Measurements from ENCODE around the gene NPHS1.
"Not testable (repeated sequence)": the region's sequence is repeated elsewhere in the genome, so short reads cannot be mapped to it uniquely, and the experiment has no call there.

The NPHS1 gene

DNA sequence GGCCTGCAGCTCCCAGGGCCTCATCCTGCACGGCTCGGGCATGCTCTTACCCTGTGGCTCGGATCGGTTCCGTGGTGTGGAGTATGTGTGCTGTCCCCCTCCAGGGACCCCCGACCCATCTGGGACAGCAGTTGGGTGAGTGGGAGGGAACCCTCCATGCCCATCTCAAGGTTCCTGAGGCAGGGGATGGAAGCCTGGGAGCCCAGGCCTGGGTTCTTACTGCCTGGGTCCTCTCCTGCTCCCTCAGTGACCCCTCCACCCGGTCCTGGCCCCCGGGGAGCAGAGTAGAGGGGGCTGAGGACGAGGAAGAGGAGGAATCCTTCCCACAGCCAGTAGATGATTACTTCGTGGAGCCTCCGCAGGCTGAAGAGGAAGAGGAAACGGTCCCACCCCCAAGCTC lies 19.3 kb upstream of the NPHS1 start:
- Histone ChIP-seq H3K9me3 (ENCODE audit: severe bottlenecking) (no peaks in the 10 kb centered on the region), H3K4me3 (ENCODE audit: low read depth, low read length) (no peak overlapping the region), H3K27me3 (ENCODE audit: insufficient read depth, low read depth, severe bottlenecking) (no peaks in the 10 kb centered on the region), H3K27ac (no peak overlapping the region), H3K36me3 (peaks cover 48% of the 10 kb centered on the region)
- TF ChIP-seq, protein P1, sequence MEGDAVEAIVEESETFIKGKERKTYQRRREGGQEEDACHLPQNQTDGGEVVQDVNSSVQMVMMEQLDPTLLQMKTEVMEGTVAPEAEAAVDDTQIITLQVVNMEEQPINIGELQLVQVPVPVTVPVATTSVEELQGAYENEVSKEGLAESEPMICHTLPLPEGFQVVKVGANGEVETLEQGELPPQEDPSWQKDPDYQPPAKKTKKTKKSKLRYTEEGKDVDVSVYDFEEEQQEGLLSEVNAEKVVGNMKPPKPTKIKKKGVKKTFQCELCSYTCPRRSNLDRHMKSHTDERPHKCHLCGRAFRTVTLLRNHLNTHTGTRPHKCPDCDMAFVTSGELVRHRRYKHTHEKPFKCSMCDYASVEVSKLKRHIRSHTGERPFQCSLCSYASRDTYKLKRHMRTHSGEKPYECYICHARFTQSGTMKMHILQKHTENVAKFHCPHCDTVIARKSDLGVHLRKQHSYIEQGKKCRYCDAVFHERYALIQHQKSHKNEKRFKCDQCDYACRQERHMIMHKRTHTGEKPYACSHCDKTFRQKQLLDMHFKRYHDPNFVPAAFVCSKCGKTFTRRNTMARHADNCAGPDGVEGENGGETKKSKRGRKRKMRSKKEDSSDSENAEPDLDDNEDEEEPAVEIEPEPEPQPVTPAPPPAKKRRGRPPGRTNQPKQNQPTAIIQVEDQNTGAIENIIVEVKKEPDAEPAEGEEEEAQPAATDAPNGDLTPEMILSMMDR (IDR thresholded peaks at IDR 0.05; ENCODE audit: low read depth, low read length), result no peak
- no peak for DNase-seq

DNA sequence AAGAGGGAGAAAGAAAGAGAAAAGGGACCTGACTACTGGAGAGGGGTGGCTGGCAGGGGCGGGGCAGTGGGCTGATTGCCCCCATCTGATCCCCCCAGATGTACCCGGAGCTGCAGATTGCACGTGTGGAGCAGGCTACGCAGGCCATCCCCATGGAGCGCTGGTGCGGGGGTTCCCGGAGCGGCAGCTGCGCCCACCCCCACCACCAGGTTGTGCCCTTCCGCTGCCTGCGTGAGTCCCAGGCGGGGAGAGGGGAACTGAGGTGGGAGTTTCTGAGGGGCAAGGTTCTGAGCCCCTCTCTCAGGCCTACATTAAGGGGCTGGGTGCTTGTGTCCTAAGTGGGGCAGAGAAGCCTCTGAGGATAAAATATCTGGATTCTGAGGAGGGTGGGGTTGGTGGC lies 18.5 kb upstream of the NPHS1 start:
- Histone ChIP-seq H3K9me3 (ENCODE audit: severe bottlenecking) (no peaks in the 10 kb centered on the region), H3K36me3 (peaks cover 48% of the 10 kb centered on the region), H3K27ac (no peak overlapping the region), H3K27me3 (ENCODE audit: insufficient read depth, low read depth, severe bottlenecking) (no peaks in the 10 kb centered on the region), H3K4me3 (ENCODE audit: low read depth, low read length) (no peak overlapping the region)
- TF ChIP-seq, protein P1 (IDR thresholded peaks at IDR 0.05; ENCODE audit: low read depth, low read length), result no peak
- no peak for DNase-seq

DNA sequence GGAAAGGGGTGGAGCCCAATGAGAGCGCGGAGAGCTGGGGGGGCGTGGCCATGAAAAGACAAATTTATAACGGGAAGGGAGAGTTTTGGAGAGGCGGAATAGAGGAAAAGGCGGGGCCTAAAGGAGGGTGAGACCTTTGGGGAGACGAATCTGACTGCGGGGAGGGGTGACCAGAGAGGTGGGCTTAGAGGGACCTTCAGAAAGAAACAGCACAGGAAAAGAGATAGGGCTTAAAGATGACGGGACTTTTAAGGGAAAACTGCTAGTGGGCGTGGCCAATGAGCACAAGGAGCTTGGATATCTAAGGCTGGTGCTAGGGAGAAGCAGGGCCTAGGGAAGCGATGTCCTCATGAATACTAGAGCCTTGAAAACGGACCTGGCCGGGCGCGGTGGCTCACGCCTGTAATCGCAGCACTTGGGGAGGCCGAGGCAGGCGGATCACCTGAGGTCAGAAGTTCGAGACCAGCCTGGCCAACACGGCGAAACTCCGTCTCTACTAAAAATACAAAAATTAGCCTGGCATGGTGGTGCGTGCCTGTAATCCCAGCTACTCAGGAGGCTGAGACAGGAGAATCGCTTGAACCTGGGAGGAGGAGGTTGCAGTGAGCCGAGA lies 17.9 kb upstream of the NPHS1 start:
- H3K27ac ChIP-seq; H3K27me3 ChIP-seq (ENCODE audit: insufficient read depth, low read depth, severe bottlenecking); H3K9me3 ChIP-seq (ENCODE audit: severe bottlenecking): not testable (repeated sequence)
- Histone ChIP-seq H3K4me3 (ENCODE audit: low read depth, low read length) (peak overlapping the region; percentile 63), H3K36me3 (peaks cover 51% of the 10 kb centered on the region)
- peak; percentile 81 for DNase-seq

DNA sequence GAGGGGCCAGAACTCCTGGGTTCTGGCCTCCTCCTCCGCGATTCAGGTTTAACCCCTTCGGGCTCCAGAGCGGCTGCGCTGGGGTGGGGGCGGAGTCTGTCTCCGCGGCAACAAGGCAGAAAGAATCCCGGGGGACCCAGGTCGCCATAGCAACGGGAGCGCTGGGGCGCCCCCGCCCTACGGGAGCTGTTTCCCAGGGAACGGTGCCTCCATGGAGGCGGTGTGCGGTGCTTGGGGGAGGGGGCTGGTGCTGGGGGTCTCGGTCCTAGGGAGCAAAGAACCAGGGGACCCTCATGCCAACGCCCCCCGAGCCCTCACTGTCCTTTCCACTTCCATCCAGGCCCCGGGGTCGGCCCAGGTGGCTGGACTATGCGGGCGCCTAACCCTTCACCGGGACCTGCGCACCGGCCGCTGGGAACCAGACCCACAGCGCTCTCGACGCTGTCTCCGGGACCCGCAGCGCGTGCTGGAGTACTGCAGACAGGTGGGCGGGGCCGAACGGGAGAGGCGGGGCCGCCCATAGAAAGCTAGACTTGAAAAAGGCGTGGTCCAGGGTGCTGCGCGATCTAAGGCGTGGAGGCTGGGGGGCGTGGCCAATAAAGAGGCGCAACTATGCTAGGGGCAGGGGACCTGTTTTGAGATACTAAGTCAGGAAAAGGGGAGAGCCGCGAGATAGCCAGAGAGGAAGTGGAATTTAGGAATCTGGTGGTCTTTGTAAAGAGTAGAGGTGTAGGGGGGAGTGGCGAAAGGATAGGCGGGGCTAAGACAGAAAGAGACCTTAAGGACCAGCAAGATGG lies 17.2 kb upstream of the NPHS1 start:
- Histone ChIP-seq H3K4me3 (ENCODE audit: low read depth, low read length) (peak overlapping the region; percentile 63), H3K27me3 (ENCODE audit: insufficient read depth, low read depth, severe bottlenecking) (no peaks in the 10 kb centered on the region), H3K9me3 (ENCODE audit: severe bottlenecking) (no peaks in the 10 kb centered on the region), H3K36me3 (peaks cover 50% of the 10 kb centered on the region), H3K27ac (peak overlapping the region; percentile 87)
- DNase-seq, result peak; percentile 96
- TF ChIP-seq, protein P1 (IDR thresholded peaks at IDR 0.05; ENCODE audit: low read depth, low read length), result no peak

DNA sequence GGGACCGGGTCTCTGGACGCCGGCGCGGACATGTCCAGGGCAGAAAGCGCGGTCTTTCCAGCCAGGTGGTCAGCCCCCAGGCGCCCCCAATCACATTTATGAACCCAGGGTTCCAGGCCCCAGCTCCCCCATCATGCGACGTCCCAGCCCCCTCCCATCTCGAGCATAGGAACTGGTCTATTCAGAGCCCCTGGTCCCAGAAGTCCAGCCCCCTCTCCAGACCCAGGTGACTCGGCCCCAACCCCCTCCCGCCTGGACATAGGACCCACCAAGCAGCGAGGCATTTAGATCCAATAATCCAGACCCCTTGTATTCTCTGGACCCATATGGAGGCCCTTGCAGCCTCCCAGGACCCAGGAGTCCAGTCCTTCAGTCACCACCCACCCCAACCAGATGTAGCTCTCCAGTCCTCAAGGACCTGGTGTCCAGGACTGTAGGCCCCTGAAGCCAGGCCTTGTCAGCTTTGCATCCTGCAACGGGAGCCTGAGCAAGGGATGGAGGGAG lies 16.6 kb upstream of the NPHS1 start:
- Histone ChIP-seq H3K36me3 (peaks cover 50% of the 10 kb centered on the region), H3K27me3 (ENCODE audit: insufficient read depth, low read depth, severe bottlenecking) (no peaks in the 10 kb centered on the region), H3K9me3 (ENCODE audit: severe bottlenecking) (no peaks in the 10 kb centered on the region), H3K4me3 (ENCODE audit: low read depth, low read length) (peak overlapping the region; percentile 63), H3K27ac (peak overlapping the region; percentile 87)
- no peak for DNase-seq
- TF ChIP-seq, protein P1 (IDR thresholded peaks at IDR 0.05; ENCODE audit: low read depth, low read length), result no peak

DNA sequence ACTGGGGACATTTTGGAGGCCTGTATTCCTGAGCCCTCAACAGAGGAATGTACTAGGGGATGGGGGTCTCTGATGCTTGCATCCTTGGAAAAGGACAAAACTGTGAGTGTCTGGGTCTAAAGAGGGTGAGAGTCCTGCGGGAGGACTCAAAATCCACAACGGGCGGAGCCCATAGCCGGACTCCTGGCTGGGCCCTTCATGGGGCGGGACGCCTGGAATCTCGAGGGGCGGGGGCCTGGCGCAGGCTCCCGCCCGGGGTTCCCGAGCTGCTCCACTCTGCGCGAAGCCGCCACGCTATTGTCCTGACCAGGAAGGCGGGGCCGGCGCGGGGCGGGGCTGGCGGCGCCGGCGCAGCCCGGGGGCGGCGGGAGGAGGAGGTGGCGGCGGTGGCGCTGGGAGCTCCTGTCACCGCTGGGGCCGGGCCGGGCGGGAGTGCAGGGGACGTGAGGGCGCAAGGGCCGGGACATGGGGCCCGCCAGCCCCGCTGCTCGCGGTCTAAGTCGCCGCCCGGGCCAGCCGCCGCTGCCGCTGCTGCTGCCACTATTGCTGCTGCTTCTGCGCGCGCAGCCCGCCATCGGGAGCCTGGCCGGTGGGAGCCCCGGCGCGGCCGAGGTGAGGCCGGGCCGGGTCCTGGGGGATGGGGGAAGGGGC lies 16.0 kb upstream of the NPHS1 start, which contains the start of gene APLP1:
Gene APLP1 (plus strand): TSS at position 403 of the 651 bp plus-strand sequence. CDS start 63 bp downstream, at position 466.
- Histone ChIP-seq H3K27ac (peak within 1 kb of the TSS; percentile 87), H3K4me3 (ENCODE audit: low read depth, low read length) (peak within 1 kb of the TSS; percentile 63), H3K9me3 (ENCODE audit: severe bottlenecking) (no peaks in the 10 kb centered on the region), H3K36me3 (peaks cover 50% of the 10 kb centered on the region), H3K27me3 (ENCODE audit: insufficient read depth, low read depth, severe bottlenecking) (no peaks in the 10 kb centered on the region)
- TF ChIP-seq, protein P1 (IDR thresholded peaks at IDR 0.05; ENCODE audit: low read depth, low read length), result no peak
- peak; percentile 93 for DNase-seq

Data from WERI-Rb-1 (cell line).